HCT116 (cell line): ENCODE measurements around the gene TLR7. TPM values are rescaled to one million over a fixed set of nuclear protein-coding genes. Genes with fewer than 3 reads are reported as not detected.

Source experiments
- ATAC-seq: fragments of 200-7000 bp; cut with Tn5 transposase; 2 replicates; pipeline ENCODE4 v1.9.1; 2020; ENCODE audit warnings: mild to moderate bottlenecking, moderate library complexity
- BruUV-seq: library from RNA; stranded (reverse); fragments of 400-500 nt; replicated peaks from 2 replicates; lab custom pipeline; 2021; lab: Mats Ljungman, UMichigan
- CTCF ChIA-PET: fragments of 300-600 bp; sonication (Branson Sonifier 250); formaldehyde crosslinking; loops from one replicate; lab custom pipeline; 2021; ENCODE audit warnings: antibody characterized with exemption; lab: Charles Lee
- POLR2A ChIA-PET: fragments of 300-600, 350-600 bp; sonication (Branson Sonifier 250); formaldehyde crosslinking; loops from one replicate; lab custom pipeline; 2021; ENCODE audit warnings: antibody characterized with exemption; lab: Charles Lee
- RAD21 ChIA-PET, 2 experiments: fragments of 300-600 bp; sonication (Branson Sonifier 250); formaldehyde crosslinking; loops; one replicate each; lab custom pipeline; 2023; ENCODE audit warnings: low total read pairs in 2 of 2; ENCODE audit not compliant: uncharacterized antibody in 2 of 2, unreplicated experiment in 2 of 2, low non-redundant PET in 1 of 2; lab: Charles Lee
- DNase-seq: peaks from one replicate; pipeline ENCODE4 v3.0.0-alpha.2; 2010; ENCODE audit warnings: low read depth, low spot score
- H2AFZ ChIP-seq: fragments of 200-600 bp; shearing (Covaris generic), sonication (generic); 2 replicates; pipeline ENCODE4 v1.6.1; 2017; ENCODE audit warnings: low read depth, mixed run types, mixed read lengths, antibody characterized with exemption, low read length; ENCODE audit not compliant: poor library complexity, severe bottlenecking
- H3K27ac ChIP-seq: 2 replicates; pipeline ENCODE4 v1.5.1; 2012; ENCODE audit warnings: low read depth, low read length
- H3K27me3 ChIP-seq: fragments of 200-600 bp; sonication (generic); 2 replicates; pipeline ENCODE4 v1.6.1; 2016; ENCODE audit warnings: mixed run types, low read length, mixed read lengths; ENCODE audit not compliant: insufficient read depth
- H3K36me3 ChIP-seq, 2 experiments: fragments of 200-500 bp in 1 of 2; fragments of 200-600 bp in 1 of 2; sonication (Bioruptor generic) in 1 of 2; sonication (generic) in 1 of 2; 2 replicates each; pipeline versions ENCODE4 v1.5.1 to v1.6.1; 2014 to 2016; ENCODE audit warnings: low read length in 2 of 2, inconsistent platforms in 1 of 2, mixed read lengths in 1 of 2, mixed run types in 1 of 2; ENCODE audit not compliant: insufficient read depth in 2 of 2, control insufficient read depth in 1 of 2
- H3K4me1 ChIP-seq, 2 experiments: fragments of 200-600 bp in 1 of 2; sonication (generic) in 1 of 2; 2 replicates each; pipeline versions ENCODE4 v1.5.1 to v1.6.1; 2012 to 2017; ENCODE audit warnings: low read length in 2 of 2, inconsistent platforms in 1 of 2, mild to moderate bottlenecking in 1 of 2, mixed read lengths in 1 of 2, mixed run types in 1 of 2, moderate library complexity in 1 of 2; ENCODE audit not compliant: insufficient read depth in 2 of 2, control insufficient read depth in 1 of 2
- H3K4me2 ChIP-seq: fragments of 200-600 bp; sonication (generic); 2 replicates; pipeline ENCODE4 v1.6.1; 2017; ENCODE audit warnings: mixed run types, low read length, mixed read lengths
- H3K4me3 ChIP-seq, 2 experiments: fragments of 200-600 bp in 1 of 2; sonication (generic) in 1 of 2; replicated peaks in 1 of 2; 2 replicates each; pipeline ENCODE4 v1.5.1; 2011 to 2016; ENCODE audit warnings: low read length in 2 of 2, control low read depth in 1 of 2, low read depth in 1 of 2, mild to moderate bottlenecking in 1 of 2, mixed read lengths in 1 of 2, mixed run types in 1 of 2
- H3K79me2 ChIP-seq: fragments of 200-600 bp; sonication (generic); 2 replicates; pipeline ENCODE4 v1.6.1; 2017; ENCODE audit warnings: mild to moderate bottlenecking, mixed run types, low read length, moderate library complexity, mixed read lengths; ENCODE audit not compliant: insufficient read depth
- H3K9ac ChIP-seq: fragments of 200-600 bp; sonication (generic); 2 replicates; pipeline ENCODE4 v1.6.1; 2016; ENCODE audit warnings: low read length, mixed read lengths
- H3K9me2 ChIP-seq: fragments of 200-600 bp; sonication (generic), shearing (Covaris generic); 2 replicates; pipeline ENCODE4 v1.6.1; 2017; ENCODE audit warnings: mixed run types, mild to moderate bottlenecking, moderate library complexity; ENCODE audit not compliant: insufficient read depth
- H3K9me3 ChIP-seq, 2 experiments: fragments of 200-500 bp in 1 of 2; fragments of 200-600 bp in 1 of 2; sonication (Bioruptor generic) in 1 of 2; sonication (generic) in 1 of 2; 2 replicates each; pipeline ENCODE4 v1.6.1; 2014 to 2017; ENCODE audit warnings: low read length in 2 of 2, mixed read lengths in 2 of 2, inconsistent platforms in 1 of 2, low read depth in 1 of 2, mild to moderate bottlenecking in 1 of 2, mixed run types in 1 of 2, moderate library complexity in 1 of 2; ENCODE audit not compliant: control insufficient read depth in 1 of 2, insufficient read depth in 1 of 2
- H4K20me1 ChIP-seq: fragments of 200-600 bp; sonication (generic), shearing (Covaris generic); 2 replicates; pipeline ENCODE4 v1.6.1; 2017; ENCODE audit warnings: mixed run types, mild to moderate bottlenecking, moderate library complexity; ENCODE audit not compliant: insufficient read depth
- CBX3 ChIP-seq: IDR thresholded peaks from 2 replicates; pipeline ENCODE4 v1.6.1; 2012; ENCODE audit warnings: low read depth
- CEBPB ChIP-seq: IDR thresholded peaks from 2 replicates; pipeline ENCODE4 v1.6.1; 2012; ENCODE audit warnings: low read depth
- EGR1 ChIP-seq: IDR thresholded peaks from 2 replicates; pipeline ENCODE4 v1.6.1; 2012; ENCODE audit warnings: low read depth
- EZH2 ChIP-seq: fragments of 200-600 bp; sonication (generic); IDR thresholded peaks from 2 replicates; pipeline ENCODE4 v1.6.1; 2017; ENCODE audit warnings: antibody characterized with exemption, mixed run types
- EZH2phosphoT487 ChIP-seq: fragments of 200-600 bp; IDR thresholded peaks from 2 replicates; pipeline ENCODE4 v1.6.1; 2018; ENCODE audit warnings: antibody characterized with exemption, borderline replicate concordance
- FOSL1 ChIP-seq: IDR thresholded peaks from 2 replicates; pipeline ENCODE4 v1.6.1; 2012; ENCODE audit warnings: low read depth
- POLR2A ChIP-seq: IDR thresholded peaks from 2 replicates; pipeline ENCODE4 v1.7.0; 2011; ENCODE audit warnings: borderline replicate concordance; ENCODE audit not compliant: insufficient read depth, insufficient read length; ENCODE audit errors: extremely low read depth
- POLR2AphosphoS5 ChIP-seq: IDR thresholded peaks from 2 replicates; pipeline ENCODE4 v1.6.1; 2011; ENCODE audit warnings: mild to moderate bottlenecking, low read depth, low read length, moderate library complexity
- SIN3A ChIP-seq: IDR thresholded peaks from 2 replicates; pipeline ENCODE4 v1.6.1; 2012; ENCODE audit warnings: low read depth
- SP1 ChIP-seq: IDR thresholded peaks from 2 replicates; pipeline ENCODE4 v1.6.1; 2012; ENCODE audit warnings: low read depth
- SRF ChIP-seq: IDR thresholded peaks from 2 replicates; pipeline ENCODE4 v1.6.1; 2012; ENCODE audit warnings: low read depth
- TCF7L2 ChIP-seq: IDR thresholded peaks from 2 replicates; pipeline ENCODE4 v1.7.0; 2011; ENCODE audit warnings: borderline replicate concordance, inconsistent platforms; ENCODE audit not compliant: insufficient read depth, insufficient read length; ENCODE audit errors: extremely low read depth
- ZFX ChIP-seq: fragments of 450-650 bp; IDR thresholded peaks from 2 replicates; pipeline ENCODE4 v1.6.1; 2017
- ZNF274 ChIP-seq: fragments of 200-500 bp; sonication (Bioruptor generic); IDR thresholded peaks from 2 replicates; pipeline ENCODE4 v1.6.1; 2014; ENCODE audit warnings: mild to moderate bottlenecking, low read depth, low read length, inconsistent platforms
- intact Hi-C: fragments of 100-400 bp; cut with micrococcal nuclease; formaldehyde crosslinking; loops from 2 replicates; pipeline ENCODE4 v1.10.0; 2022
- total RNA-seq: library from RNA; stranded (reverse); gene quantifications from one replicate; pipeline ENCODE4 v1.2.1, GENCODE V29; 2021; ENCODE audit not compliant: unreplicated experiment
- TF ChIP-seq, protein P1 (sequence below): IDR thresholded peaks from 2 replicates; pipeline ENCODE4 v1.6.1; 2011; ENCODE audit warnings: mild to moderate bottlenecking, low read length, moderate library complexity; ENCODE audit not compliant: insufficient replicate concordance; ENCODE audit errors: extremely low read depth
- TF ChIP-seq, protein P2 (sequence below): IDR thresholded peaks from 2 replicates; pipeline ENCODE4 v1.6.1; 2012; ENCODE audit warnings: low read depth
- TF ChIP-seq, protein P3 (sequence below): IDR thresholded peaks from 2 replicates; pipeline ENCODE4 v1.6.1; 2012

The TLR7 gene
- total RNA-seq, 1 experiment from 2014 or later: not detected

DNA sequence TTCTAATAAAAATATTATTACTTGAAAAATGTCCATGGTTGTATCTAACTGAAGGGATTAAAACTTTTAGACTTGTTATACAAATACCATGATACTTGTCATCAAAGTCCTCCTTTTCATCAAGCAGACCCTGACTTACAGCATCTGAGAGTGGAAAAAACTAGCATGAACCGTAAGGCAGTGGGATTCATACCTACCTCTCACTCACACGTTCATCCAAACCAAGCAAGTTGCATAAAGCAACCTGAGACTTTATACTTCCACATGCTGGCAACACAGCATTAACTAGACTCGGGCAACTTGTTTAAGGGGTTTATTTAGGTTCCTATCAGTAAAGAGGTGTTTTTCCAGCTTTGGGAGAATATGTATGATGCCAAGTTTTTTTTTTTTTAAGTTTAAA, 22.6 kb upstream of the TLR7 start:
- TF ChIP-seq TCF7L2 (no peak), EGR1 (no peak), FOSL1 (no peak), SRF (no peak), SP1 (no peak)
- Histone ChIP-seq H3K9ac (no peak overlapping the region), H3K27me3 (no peaks in the 10 kb centered on the region), H3K4me2 (no peak overlapping the region), H3K79me2 (no peaks in the 10 kb centered on the region), H3K36me3 (no peaks in the 10 kb centered on the region), H3K27ac (no peak overlapping the region), H3K9me3 (no peaks in the 10 kb centered on the region), H3K9me2 (no peaks in the 10 kb centered on the region), H4K20me1 (no peaks in the 10 kb centered on the region), H2AFZ (no peak overlapping the region), H3K4me3 (no peak overlapping the region), H3K4me1 (no peaks in the 10 kb centered on the region)
- POLR2A ChIA-PET: no interaction called here
- CTCF ChIA-PET: no interaction called here
- ATAC-seq (no peak), DNase-seq (no peak)
- no TSS peak for BruUV-seq
- intact Hi-C loops: no loop called here
- RAD21 ChIA-PET: no interaction called here

DNA sequence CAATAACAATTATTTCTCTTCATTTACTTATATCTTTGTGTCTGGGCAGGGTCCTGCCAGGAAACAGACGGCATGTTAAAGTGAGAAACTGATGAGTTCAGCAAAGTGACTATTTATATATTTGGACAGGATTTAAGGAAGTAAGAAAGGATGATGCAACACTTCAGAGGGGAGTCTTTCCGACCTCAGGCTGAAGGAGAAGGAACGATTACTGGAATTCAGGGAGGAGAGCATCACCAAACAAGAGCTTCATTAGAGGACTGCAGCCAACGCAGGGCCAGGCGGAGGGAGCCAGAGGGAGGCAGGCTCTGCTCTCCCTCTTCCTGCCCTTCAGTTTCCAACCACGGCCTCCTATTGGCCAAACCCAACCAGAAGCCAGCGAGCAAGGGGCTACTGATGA, 1.5 kb upstream of the TLR7 start:
- POLR2A ChIA-PET: no interaction called here
- Histone ChIP-seq H3K9me2 (no peaks in the 10 kb centered on the region), H3K9ac (no peak overlapping the region), H3K36me3 (no peaks in the 10 kb centered on the region), H3K79me2 (no peaks in the 10 kb centered on the region), H3K27ac (no peak overlapping the region), H2AFZ (no peak overlapping the region), H3K4me2 (no peak overlapping the region), H3K4me1 (no peaks in the 10 kb centered on the region), H3K4me3 (no peak overlapping the region), H3K27me3 (no peaks in the 10 kb centered on the region), H4K20me1 (no peaks in the 10 kb centered on the region), H3K9me3 (no peaks in the 10 kb centered on the region)
- CTCF ChIA-PET: no interaction called here
- RAD21 ChIA-PET: no interaction called here
- TF ChIP-seq, protein P1, sequence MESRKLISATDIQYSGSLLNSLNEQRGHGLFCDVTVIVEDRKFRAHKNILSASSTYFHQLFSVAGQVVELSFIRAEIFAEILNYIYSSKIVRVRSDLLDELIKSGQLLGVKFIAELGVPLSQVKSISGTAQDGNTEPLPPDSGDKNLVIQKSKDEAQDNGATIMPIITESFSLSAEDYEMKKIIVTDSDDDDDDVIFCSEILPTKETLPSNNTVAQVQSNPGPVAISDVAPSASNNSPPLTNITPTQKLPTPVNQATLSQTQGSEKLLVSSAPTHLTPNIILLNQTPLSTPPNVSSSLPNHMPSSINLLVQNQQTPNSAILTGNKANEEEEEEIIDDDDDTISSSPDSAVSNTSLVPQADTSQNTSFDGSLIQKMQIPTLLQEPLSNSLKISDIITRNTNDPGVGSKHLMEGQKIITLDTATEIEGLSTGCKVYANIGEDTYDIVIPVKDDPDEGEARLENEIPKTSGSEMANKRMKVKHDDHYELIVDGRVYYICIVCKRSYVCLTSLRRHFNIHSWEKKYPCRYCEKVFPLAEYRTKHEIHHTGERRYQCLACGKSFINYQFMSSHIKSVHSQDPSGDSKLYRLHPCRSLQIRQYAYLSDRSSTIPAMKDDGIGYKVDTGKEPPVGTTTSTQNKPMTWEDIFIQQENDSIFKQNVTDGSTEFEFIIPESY: no peak
- TF ChIP-seq EZH2phosphoT487 (no peak), ZNF274 (no peak), CEBPB (no peak), EGR1 (no peak), SP1 (no peak), POLR2A (no peak), SIN3A (no peak), POLR2AphosphoS5 (no peak), EZH2 (no peak), ZFX (no peak), FOSL1 (no peak), CBX3 (no peak)
- TF ChIP-seq, protein P2, sequence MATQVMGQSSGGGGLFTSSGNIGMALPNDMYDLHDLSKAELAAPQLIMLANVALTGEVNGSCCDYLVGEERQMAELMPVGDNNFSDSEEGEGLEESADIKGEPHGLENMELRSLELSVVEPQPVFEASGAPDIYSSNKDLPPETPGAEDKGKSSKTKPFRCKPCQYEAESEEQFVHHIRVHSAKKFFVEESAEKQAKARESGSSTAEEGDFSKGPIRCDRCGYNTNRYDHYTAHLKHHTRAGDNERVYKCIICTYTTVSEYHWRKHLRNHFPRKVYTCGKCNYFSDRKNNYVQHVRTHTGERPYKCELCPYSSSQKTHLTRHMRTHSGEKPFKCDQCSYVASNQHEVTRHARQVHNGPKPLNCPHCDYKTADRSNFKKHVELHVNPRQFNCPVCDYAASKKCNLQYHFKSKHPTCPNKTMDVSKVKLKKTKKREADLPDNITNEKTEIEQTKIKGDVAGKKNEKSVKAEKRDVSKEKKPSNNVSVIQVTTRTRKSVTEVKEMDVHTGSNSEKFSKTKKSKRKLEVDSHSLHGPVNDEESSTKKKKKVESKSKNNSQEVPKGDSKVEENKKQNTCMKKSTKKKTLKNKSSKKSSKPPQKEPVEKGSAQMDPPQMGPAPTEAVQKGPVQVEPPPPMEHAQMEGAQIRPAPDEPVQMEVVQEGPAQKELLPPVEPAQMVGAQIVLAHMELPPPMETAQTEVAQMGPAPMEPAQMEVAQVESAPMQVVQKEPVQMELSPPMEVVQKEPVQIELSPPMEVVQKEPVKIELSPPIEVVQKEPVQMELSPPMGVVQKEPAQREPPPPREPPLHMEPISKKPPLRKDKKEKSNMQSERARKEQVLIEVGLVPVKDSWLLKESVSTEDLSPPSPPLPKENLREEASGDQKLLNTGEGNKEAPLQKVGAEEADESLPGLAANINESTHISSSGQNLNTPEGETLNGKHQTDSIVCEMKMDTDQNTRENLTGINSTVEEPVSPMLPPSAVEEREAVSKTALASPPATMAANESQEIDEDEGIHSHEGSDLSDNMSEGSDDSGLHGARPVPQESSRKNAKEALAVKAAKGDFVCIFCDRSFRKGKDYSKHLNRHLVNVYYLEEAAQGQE: no peak
- TF ChIP-seq, protein P3, sequence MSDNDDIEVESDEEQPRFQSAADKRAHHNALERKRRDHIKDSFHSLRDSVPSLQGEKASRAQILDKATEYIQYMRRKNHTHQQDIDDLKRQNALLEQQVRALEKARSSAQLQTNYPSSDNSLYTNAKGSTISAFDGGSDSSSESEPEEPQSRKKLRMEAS: no peak
- no TSS peak for BruUV-seq
- DNase-seq (no peak), ATAC-seq (no peak)
- intact Hi-C loops: no loop called here
